ENCODE results near the gene TAF1C. TPM values are rescaled to one million over a fixed set of nuclear protein-coding genes. Genes with fewer than 3 reads are reported as not detected.

The TAF1C gene
- total RNA-seq, 1 donor from 2014 or later, result 80.2 TPM

DNA sequence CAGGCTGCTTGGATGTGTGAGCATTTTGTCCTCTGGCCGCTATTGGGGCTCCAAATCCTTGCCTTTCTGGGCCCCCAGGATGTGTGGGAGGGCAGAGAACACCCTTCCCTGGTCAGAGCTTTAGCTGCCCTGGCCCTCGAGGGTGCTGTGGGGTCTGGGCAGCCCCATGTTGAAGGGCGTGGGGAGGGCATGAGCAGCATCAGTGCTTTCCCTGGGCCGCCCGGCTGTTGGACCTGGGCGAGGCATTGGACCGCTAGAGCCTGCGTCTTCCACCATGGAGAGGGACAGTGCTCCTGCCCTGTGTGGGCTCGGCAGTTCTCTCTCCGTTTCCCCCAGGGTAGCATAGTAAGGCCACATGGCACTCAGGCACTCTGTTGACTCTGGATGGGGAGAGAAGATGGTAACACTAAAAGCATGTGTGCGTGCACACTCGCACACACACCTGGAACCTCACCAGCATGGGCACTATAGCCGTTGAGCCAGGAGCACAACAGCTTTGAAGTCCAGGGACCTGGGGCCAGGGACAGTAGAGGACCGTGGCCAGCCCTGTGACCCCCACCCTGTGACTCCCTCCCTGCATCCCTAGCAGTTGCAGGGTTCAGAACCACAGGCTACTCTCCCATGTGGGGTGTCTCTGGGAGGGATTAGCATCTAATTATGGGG lies 10.7 kb upstream of the TAF1C start:
- Histone ChIP-seq H3K9me3 (no peaks in the 10 kb centered on the region), H3K4me1 (no peaks in the 10 kb centered on the region), H3K27ac (no peak overlapping the region), H3K36me3 (no peaks in the 10 kb centered on the region), H3K4me3 (no peak overlapping the region), H3K27me3 (no peaks in the 10 kb centered on the region)
- no peak for DNase-seq
- TF ChIP-seq, protein P1, sequence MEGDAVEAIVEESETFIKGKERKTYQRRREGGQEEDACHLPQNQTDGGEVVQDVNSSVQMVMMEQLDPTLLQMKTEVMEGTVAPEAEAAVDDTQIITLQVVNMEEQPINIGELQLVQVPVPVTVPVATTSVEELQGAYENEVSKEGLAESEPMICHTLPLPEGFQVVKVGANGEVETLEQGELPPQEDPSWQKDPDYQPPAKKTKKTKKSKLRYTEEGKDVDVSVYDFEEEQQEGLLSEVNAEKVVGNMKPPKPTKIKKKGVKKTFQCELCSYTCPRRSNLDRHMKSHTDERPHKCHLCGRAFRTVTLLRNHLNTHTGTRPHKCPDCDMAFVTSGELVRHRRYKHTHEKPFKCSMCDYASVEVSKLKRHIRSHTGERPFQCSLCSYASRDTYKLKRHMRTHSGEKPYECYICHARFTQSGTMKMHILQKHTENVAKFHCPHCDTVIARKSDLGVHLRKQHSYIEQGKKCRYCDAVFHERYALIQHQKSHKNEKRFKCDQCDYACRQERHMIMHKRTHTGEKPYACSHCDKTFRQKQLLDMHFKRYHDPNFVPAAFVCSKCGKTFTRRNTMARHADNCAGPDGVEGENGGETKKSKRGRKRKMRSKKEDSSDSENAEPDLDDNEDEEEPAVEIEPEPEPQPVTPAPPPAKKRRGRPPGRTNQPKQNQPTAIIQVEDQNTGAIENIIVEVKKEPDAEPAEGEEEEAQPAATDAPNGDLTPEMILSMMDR (IDR thresholded peaks at IDR 0.05), result no peak
- intact Hi-C loops (cut with DNase I), result no loop called here
- ATAC-seq, result no peak

DNA sequence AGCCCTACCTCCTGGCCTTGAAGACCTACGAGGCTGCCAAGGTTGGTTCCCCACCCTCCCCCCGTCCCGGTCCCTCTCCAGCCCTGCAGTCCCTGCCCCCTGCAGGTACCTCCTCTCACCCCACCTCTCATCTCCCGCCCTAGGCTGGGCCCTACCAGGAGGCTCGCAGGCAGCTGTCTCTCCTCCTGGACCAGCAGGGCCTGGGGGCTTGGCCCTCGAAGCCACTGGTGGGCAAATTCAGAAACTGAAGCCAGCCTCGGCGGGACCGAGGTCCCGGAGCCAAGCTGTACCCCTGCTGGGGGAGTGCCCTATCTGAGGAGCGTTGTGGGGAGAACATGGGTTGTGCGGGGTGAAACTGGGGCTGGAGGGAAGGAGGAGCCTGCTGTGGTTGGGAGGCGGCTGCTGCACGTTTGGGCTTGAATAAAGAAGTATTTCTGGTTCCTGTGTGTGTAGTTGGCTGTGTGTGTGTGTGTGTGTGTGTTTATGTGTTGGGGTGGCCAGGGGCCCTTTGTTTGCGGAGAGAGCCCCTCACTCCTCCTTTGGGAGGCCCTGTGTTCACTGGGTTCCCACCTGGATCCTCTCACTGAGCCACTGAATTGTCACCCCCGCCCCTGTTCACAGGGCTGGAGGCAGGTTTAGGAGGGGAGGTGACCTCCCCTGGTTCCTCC lies 10.0 kb upstream of the TAF1C start:
- no peak overlapping the region for H3K27ac ChIP-seq
- no peaks in the 10 kb centered on the region for H3K27me3 ChIP-seq
- intact Hi-C loops (cut with DNase I), result no loop called here
- no peaks in the 10 kb centered on the region for H3K36me3 ChIP-seq
- no peaks in the 10 kb centered on the region for H3K4me1 ChIP-seq
- H3K4me3 ChIP-seq, result no peak overlapping the region
- TF ChIP-seq, protein P1 (IDR thresholded peaks at IDR 0.05), result no peak
- DNase-seq (no peak), ATAC-seq (no peak)
- H3K9me3 ChIP-seq, result no peaks in the 10 kb centered on the region

DNA sequence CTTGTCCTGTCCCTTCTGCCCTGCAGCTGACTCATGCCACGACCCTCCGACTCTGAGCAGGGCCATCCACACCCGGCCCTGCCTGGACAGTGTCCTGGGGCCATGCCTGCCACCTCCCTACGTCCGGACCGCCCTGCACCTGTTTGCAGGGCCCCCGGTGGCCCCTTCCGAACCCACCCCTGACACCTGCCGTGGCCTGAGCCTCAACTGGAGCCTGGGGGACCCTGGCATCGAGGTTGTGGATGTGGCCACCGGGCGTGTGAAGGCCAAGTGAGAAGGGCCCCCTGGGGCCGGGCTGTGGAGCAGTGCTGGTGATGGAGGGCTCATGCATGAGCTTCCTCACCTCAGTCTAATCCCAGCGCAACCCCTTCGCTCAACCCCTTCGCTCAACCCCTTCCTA lies 9.2 kb upstream of the TAF1C start:
- no peaks in the 10 kb centered on the region for H3K4me1 ChIP-seq
- no peak overlapping the region for H3K27ac ChIP-seq
- no peak overlapping the region for H3K4me3 ChIP-seq
- ATAC-seq (no peak), DNase-seq (no peak)
- no peaks in the 10 kb centered on the region for H3K9me3 ChIP-seq
- no peaks in the 10 kb centered on the region for H3K36me3 ChIP-seq
- intact Hi-C loops (cut with DNase I), result no loop called here
- no peaks in the 10 kb centered on the region for H3K27me3 ChIP-seq
- TF ChIP-seq, protein P1 (IDR thresholded peaks at IDR 0.05), result no peak

DNA sequence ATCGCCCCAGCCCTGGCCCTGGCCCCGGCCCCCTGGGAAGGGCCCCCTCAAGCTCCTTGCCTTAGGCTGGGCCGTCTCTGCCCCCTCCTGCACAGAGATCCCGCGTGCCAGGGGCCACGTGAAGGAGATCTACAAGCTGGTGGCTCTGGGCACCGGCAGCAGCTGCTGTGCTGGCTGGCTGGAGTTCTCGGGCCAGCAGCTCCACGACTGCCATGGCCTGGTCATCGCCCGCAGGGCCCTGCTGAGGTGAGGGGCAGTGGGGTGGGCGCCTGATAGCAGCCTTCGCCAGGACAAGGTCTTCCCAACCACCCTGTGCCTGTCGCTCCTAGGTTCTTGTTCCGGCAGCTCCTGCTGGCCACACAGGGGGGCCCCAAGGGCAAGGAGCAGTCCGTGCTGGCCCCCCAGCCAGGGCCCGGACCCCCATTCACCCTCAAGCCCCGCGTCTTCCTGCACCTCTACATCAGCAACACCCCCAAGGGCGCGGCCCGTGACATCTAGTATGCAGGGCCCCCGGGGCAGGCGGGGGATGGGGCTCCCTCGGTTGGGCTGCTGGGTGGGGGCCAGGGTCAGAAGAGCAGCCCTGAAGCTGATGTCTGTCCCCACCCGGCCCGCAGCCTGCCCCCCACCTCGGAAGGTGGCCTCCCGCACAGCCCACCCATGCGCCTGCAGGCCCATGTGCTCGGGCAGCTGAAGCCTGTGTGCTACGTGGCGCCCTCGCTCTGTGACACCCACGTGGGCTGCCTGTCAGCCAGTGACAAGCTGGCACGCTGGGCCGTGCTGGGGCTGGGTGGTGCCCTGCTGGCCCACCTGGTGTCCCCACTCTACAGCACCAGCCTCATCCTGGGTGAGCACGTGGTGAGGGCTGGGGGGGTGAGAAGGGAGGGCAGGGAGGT lies 8.6 kb upstream of the TAF1C start:
- Histone ChIP-seq H3K36me3 (no peaks in the 10 kb centered on the region), H3K27ac (no peak overlapping the region), H3K9me3 (no peaks in the 10 kb centered on the region), H3K4me3 (no peak overlapping the region), H3K4me1 (no peaks in the 10 kb centered on the region), H3K27me3 (no peaks in the 10 kb centered on the region)
- intact Hi-C loops (cut with DNase I), result no loop called here
- DNase-seq (no peak), ATAC-seq (no peak)
- TF ChIP-seq, protein P1 (IDR thresholded peaks at IDR 0.05), result no peak

DNA sequence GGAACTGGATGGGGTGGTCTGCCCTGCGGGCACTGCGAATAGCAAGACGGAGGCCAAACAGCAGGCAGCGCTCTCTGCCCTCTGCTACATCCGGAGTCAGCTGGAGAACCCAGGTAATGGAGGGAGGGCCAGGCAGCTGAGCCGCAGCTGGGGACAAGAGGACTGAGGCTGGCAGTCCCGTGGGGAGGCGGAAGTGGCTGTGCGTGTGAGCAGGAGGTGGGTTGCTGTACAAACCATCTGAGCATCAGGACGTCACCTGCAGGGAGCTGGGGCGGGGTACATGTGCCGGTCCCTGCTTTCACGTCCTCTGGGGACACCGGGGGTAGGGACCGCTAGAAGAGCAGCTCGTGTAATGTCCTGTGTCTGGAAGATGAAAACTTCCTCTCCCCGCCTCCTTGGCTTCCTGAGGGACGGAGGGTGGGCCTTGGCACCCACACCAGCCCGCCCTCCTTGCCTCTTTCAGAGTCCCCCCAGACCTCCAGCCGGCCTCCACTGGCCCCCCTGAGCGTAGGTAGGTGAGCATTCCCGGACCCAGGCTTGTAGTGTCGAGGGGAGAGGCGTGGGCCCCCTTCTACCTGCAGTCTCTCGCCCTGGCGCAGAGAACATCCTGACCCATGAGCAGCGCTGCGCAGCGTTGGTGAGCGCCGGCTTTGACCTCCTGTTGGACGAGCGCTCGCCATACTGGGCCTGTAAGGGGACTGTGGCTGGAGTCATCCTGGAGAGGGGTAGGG lies 7.8 kb upstream of the TAF1C start:
- Histone ChIP-seq H3K4me3 (no peak overlapping the region), H3K36me3 (no peaks in the 10 kb centered on the region), H3K27ac (no peak overlapping the region), H3K27me3 (no peaks in the 10 kb centered on the region), H3K9me3 (no peaks in the 10 kb centered on the region), H3K4me1 (no peaks in the 10 kb centered on the region)
- TF ChIP-seq, protein P1 (IDR thresholded peaks at IDR 0.05), result no peak
- intact Hi-C loops (cut with DNase I), result no loop called here
- DNase-seq (peak; percentile 59), ATAC-seq (no peak)
